ENCODE results near the gene AP2S1.

GRCh38 chr19:46849610-46850009, 1.0 kb downstream of the AP2S1 start:
- TF ChIP-seq CTCF (IDR thresholded peaks at IDR 0.05) (no peak), EP300 (IDR thresholded peaks at IDR 0.05) (no peak)

Data from esophagus muscularis mucosa (tissue), 3 donors.